HG02588 (cell line): Measurements from ENCODE around the gene MAU2.

Experiments
- ATAC-seq: cut with Tn5 transposase; IDR thresholded peaks from one replicate; pipeline ENCODE4 v1.9.1; 2021; ENCODE audit warnings: mild to moderate bottlenecking, moderate library complexity; ENCODE audit not compliant: unreplicated experiment

Gene MAU2

DNA sequence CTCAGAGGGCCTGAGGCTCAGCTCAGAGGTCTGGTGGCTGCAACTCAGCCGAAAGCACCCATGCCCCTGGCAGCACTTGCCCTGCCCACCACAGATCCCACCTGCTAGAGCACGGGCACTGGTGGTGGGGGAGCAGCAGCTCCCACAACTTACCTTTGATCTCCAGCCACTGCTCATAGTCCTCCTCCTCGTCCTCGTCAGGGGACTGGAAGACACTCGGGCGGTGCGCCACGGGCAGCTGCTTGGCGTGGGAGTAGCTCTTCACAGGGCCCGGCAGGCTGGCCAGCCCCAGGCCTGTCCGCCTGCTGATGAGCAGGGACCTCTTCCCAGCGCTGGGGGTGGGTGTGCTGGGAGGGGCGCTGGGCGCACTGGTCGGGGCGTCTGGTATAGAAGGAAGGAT is 14.9 kb upstream of the MAU2 start:
- ATAC-seq: no peak

DNA sequence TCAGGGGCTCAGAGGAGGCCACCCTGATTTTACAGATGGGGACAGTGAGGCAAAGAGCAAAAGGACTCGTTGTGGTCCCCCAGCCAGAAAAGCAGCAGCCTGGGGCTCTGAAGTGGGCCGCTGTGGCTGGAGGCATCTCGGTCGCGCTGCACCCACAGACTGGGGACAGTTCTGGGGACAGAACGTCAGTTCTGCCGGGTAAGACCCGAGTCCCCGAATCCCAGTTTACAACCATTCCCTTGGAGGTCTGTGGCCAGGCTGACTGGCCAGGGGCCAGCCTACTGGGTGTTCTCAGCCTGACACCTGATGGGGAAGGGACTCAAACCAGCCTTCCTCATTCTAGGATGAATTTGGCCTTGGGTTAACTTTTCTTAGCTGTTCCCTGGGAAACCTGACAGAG is 14.4 kb upstream of the MAU2 start:
- ATAC-seq: no peak

DNA sequence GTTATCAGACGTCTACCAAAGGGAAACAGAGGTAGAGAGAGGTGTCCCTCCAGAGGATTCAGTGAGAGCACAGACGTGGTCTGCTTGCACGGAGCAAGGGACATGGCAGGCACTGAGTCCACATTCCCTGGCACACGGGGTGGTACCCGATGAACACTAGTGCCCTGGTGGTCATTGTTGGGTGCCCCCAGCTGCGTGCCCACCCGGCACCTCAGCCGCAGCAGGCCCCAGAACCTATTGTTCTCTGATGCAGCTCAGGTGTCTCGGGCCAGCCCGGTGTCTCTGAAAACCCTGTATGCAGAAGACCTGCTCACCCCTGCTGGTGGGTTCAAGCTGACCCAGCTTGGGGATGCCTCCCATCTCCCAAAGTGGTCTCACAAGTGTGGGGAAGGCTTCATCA is 12.3 kb upstream of the MAU2 start:
- no peak for ATAC-seq

DNA sequence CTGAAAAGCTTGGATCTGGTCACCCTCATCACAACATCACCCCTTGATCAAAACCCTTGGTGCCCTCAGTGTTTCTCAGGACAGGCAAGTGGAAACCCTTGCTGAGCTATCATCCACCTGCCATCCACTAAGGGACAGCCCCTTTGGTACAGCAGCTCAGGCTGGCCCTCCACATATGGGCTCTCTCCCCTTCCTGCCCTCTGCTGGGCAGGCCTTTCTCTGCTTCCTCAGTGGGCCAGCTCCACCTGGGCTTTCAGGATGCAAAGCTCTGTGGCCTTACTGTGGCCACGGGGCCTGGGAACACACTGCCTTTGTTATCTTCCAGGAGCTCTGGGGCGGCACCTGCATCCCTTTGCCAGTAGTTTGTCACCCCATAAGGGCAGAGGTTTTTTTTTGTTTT is 5.2 kb upstream of the MAU2 start:
- ATAC-seq: no peak

DNA sequence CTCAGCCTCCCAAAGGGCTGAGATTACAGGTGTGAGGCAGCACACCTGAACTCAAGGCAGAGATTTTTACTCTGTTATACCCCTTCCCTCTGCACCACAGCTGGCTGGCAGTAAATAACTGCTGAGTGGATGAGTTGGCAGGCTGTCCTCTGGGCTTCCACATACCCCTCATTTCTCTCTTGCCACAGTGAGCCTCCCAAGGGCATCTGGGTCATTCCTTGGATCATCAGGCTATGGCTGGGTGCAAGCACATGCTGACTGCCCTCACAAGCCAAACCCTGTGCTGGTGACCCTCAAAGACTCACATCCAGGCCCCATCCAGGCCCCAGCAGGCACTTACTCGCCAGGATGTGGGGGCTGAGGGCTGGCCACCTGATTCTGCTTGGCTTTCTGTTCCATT is 4.5 kb upstream of the MAU2 start:
- ATAC-seq: no peak

DNA sequence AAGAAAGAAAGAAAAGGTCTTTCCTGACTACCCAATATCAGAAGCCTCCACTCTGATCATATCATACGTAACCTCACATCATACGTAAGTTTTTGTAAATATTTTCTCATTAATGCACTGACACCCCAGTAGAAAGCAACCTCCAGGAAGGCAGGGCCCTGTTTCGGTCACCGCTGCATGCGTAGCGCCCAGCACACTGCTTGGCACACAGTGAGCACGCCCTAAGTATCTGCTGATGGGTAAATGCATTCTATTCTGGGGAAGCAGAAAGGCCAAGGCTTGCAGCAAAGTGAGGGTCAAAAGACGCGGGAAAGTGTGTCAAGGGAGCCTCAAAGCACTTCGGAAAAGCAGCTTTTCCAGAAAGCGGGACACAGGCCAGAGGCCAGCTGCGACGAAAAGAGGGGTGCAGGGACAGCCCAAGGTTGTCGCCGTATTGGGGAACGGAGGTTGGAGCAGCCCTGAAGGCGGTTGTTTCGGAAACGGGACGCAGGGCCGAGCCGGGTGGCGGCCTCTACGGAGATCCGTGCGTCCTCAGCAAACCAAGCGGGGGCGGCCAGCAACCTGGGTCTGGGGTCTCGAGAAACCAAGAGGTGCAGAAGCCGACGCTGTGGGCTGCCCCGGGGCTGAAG is 783 bp upstream of the MAU2 start:
- ATAC-seq: peak; percentile 16

DNA sequence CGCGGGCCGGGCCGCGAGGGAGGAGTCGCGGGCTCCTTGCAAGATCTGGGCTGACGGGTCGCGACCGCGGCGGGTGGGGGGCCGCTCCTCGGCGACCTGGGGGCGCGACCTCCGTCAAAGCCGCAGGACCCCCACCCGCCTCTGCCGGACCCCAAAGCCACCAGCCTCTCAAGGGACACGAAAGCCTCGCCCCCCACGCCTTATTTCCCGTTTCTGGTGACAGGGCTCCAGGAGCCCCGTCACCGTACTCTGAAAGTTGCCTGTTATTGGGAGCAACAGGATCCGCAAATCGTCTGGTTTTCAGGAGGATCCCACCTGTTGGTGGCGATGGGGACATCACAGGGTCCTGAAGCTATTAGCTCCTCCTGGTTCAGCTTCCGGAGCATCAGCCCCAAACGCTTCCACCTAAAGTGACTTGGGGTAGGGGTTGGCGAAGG is 530 bp downstream of the MAU2 start:
- peak; percentile 4 for ATAC-seq

DNA sequence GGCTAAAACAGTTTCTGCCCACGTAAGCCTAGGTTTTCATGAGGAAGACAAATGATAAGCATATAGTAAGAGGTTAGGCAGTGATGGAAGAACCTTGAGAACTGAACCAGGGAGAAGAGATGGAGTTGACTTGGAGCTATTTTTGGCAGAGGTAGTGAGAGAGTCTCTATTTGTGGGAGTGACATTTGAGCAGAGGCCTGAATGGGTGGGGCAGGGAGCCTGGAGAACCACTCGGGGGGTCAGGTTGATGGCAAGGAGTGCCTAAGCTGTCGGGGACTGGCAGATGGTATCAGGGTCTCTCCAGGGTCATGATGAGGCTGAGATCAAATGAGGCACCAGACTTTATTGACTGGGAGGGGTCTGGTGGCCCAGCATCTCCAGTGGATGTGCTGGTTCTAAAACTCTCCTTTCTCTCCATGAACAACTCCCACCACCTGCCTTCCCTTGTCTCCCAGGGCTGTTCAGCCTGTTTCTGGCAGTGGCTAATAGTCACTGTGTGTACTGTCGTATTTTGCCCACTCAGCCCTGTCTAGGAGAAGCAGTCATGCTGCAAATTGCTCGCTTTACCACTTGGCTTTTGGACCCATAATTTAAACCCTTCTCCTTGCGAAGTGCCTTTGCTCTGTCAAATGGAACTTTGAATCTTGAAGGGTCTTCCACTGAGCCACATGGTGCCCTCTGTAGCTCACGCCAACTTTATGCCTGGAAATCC is 3.6 kb downstream of the MAU2 start:
- no peak for ATAC-seq

DNA sequence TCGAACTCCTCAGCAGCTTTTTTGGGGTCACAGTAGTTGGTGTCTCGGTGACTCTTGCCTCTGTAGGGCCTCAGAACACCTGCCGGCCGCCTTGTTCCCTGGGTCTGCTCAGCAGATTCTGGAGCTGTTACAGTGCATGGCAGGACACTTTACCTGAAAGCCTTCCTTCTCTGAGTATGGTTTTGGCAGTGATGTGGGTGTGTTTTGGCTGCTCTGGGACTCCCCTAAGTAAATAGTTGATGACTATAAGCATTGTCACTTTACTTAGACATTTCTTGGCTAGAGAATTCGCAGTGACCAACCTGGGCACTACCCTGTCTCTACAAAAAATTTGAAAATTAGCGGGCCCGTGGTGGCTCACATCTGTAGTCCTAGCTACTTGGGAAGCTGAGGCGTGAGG is 7.0 kb downstream of the MAU2 start:
- ATAC-seq: no peak

DNA sequence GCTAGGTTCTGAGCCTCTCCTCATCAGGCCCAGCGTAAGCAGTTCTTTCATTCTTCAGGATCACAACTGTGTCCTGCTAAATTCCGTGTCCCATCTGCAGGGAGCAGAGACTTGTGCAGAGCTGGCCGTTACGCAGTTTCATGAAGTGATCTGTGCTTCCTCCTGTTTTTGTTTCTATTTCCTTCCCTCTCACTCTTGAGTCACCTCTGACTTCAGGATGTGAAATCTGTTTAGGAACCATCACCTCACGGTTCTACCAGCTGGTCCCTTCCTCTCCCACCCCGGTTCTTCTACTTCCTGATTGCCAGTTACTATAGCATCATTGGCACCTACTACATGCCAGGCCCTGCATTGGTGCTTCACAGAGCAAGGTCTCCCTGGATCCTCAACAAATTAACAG is 8.5 kb downstream of the MAU2 start:
- no peak for ATAC-seq

DNA sequence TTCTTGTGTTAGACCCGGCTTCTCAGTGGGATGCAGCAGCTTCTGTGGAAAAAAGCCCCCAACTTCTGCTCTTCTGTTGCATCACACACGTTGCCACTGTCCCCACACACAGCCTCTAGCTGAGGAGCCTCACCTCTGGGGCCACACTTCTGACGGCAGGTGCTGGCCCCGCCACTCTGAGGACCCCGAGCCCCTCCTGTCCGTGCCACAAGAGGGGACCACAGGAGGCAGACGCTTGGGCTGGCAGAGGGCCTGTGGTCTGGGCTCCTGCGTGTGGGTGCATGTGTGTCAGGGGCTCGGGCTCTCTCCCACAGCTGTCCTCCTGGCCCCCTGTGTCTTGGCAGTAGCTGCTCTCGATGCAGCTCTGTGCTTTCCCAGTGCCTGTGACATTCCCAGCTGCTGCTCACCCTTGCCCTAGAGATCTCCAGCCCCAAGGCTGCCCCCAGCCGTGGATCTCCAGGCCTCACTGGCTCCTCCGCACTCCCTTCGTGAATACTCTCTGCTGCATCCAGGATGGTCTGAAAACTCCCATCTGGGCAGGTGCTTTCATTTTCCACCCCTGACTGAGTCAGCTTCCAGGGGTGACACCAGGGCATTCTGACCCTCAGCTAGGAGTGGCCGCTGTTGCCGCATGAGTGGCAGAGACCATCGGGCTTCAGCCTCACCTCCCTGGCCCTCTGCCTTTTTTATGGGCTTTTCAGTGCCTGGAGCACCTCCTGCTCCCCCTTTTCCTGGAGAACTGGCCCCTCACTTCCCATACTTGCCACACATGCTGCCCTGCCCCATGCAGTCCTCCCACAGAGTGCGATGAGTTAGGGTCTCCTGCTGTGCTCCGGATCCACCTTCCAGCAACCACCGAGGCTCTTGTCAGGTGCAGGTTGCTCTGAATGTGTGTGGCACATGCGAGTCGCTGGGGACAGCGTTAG is 13.7 kb downstream of the MAU2 start:
- ATAC-seq: no peak

DNA sequence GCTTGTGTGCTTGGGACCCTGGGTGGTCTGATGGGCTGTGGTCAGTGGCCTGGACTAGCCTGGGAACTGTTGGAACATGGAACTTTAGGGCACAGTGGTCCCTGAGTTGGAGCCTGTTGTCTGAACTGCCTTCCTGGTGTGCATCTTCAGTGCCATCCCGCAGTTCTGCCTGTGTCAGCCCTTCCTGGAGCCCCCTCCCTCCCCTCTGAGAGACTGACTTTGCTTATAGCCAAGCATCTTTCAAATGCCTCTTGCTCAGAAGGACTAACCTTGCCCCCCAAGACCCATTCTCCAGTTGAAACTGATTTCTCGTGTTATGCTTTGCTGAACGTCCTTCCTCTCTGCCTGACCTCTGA is 14.3 kb downstream of the MAU2 start:
- ATAC-seq: no peak

DNA sequence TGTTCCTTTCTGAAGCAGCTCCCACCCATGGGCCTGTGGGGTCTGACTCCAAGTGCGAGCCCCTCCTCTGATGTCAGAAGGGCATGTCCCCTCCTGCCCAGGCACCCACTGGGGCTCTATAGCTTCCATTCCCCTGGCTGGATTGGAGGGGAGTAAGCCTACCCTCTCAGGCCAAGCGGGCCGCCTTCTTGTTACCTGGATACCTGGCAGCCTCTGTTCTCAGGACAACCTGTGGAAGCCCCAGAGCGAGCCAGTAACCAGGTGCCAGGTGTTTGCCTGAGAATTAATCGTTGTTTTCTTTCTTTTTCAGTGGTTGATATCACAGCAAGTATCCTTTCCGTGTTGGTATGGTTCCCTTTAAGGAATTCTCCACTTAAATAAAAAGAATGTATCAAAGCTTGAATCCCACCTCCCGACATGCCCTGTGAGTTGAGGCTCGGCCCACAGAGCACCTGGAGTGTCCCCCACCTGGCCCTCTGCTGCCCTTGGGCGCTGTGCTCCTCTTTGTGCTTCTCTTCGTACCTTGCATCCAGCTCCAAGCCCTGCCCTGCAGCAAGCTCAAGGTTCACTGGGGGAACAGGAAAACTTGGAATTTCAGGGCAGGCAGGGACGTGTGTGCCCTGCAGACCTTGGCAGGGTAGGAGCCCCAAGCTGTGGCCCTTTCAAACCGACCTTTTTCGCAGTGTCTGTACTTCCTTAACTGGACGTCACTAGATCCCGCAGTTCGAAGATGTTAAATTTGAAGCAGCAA is 15.0 kb downstream of the MAU2 start:
- ATAC-seq: no peak

DNA sequence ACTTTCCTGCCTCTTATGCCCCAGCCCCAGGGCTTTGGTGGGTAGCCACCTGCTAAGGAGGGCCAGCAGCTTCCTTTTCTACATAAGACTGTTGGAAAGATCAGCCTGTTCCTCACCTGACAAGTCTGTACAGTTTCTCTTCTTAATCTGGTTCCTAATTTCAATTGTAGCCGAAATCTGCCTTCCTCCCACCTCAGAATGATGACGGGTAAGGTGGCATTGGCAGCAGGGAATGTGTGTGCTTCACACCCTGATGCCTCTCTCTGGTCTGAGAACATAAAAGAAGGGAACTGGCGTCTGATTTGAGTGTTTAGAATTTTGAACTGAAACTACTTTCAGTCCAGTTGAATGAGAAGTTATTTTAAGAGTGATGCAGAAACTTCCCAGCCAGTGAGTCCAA is 16.0 kb downstream of the MAU2 start:
- ATAC-seq: no peak

DNA sequence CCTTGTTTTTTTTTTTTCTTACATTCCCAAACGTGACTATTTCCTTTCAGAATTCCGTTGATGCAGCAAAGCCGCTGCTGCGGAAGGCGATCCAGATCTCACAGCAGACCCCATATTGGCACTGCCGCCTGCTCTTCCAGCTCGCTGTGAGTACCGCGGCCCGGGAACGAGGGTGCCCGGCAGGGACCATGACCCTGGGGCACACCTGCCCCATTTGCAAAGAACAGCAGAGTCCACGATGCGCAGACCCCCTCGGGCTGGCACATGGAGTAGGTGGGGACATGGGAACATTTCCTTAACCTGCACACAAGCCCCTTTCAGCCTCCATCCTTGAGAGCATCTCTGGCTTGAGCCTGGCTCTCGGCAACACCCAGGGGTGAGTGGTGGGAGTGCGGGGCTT is 16.5 kb downstream of the MAU2 start:
- no peak for ATAC-seq

DNA sequence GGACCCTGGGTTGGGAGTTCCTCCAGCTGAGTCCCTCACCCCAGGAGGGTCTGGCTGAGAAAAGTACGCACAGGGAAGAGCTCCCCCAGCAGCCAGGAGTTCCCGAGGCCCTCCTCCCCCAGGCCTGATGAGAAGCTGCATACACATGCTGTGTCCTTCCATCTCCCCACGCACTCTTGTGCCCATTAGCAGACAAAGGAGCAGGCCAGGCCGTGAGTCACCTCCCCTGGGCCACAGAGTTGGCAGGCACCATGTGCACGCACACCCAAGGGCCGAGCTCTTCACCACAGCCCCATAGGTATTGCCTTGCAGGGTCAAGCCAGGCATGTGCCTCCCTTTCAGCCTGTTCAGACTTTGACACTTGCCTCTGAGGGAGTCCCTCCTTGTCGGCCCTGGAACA is 17.5 kb downstream of the MAU2 start:
- no peak for ATAC-seq

DNA sequence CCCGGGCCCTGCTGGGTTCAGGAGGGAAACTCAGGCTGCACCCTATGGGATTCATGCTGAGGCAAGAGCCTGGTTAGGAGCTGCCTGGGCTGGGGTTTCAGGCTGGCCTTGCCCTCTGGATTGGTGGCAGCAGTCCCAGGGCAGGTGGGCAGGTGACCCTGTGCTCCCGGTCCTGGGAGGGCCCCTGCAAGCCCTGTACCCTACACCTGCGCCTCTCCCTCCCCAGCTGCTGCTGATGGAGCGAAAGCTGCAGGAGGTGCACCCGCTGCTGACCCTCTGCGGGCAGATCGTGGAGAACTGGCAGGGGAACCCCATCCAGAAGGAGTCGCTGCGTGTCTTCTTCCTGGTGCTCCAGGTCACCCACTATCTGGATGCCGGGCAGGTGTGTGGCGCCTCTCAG is 20.4 kb downstream of the MAU2 start:
- no peak for ATAC-seq

DNA sequence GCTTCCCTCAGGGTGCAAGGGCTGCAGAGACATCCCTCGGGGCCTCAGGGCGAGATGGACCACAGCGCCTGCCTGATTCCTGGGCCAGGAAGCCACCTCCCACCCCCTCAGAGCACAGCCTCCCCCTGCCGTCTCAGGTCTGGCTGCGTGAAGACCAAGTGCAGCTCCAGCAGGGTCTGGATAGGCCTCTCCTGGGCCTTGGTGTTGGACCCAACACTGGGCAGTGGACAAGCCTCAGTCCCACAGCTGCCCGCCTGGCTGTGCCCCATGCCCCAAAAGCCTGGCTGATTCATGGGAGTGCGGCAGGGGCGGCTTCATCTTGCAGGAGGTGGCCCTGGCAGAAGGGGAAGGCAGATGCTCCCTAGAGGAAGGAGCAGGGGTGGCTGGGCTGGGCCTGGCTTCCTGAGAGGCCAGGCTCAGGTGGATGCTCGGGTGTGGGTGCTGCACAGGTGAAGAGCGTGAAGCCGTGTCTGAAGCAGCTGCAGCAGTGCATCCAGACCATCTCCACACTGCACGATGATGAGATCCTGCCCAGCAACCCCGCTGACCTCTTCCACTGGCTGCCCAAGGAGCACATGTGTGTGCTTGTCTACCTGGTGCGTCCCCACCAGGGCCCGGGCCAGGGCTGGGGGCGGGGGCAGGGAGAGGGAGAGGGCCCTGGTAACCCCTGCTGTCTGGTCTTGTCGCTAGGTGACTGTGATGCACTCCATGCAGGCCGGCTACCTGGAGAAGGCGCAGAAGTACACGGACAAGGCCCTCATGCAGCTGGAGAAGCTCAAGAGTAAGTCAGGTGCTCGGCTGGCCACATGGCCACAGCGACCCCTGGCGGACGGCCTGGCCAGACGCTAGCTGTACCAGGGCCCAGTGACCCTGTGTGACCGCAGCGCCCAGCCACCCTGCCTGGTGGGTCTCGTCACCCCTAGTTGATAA is 21.7 kb downstream of the MAU2 start:
- ATAC-seq: no peak

DNA sequence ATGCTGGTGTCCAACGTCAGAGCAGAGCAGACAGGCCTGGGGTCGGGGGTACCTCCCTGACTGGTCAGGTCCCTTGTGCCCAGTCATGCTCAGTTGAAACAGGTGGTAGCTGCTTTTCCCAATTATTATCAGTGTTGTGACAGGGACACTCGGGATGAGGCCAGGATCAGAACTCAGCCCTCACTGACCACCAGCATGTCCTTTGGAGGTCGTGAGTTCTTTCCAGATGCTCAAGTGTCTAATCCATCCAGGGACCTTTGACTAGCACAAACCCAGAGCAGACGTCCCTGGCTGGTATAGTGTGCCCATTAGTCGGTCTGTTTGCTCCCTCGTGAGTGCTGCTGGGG is 22.4 kb downstream of the MAU2 start:
- ATAC-seq: no peak

DNA sequence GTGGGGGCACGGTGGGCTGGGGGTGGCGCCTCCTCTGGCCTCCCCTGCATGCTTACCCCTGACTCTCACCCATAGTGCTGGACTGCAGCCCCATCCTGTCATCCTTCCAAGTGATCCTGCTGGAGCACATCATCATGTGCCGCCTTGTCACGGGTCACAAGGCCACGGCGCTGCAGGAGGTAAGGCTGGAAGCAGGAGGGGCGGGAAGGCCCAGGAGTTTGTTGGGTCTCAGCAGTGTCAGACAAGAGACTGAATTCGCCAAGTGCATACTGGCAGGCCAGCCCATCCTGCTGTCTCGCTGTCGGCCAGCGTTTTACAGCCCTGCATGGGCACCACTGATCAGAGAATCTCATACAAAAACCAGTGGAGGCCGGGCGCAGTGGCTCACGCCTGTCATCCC is 23.1 kb downstream of the MAU2 start:
- ATAC-seq: no peak
